HG03571 (cell line): ENCODE measurements around the gene RAD51B.
"Not testable (repeated sequence)": the region's sequence is repeated elsewhere in the genome, so short reads cannot be mapped to it uniquely, and the experiment has no call there.

Source experiments
- ATAC-seq: cut with Tn5 transposase; IDR thresholded peaks from one replicate; pipeline ENCODE4 v1.9.1; 2021; ENCODE audit not compliant: unreplicated experiment

Gene RAD51B

GRCh38 chr14:68286667-68287066, 467.1 kb downstream of the RAD51B start:
- no peak for ATAC-seq

- not testable (repeated sequence) for ATAC-seq
Observed at GRCh38 chr14:68289452-68289851, 469.9 kb downstream of the RAD51B start.

- ATAC-seq = no peak
Observed at GRCh38 chr14:68291820-68292219, 472.2 kb downstream of the RAD51B start.

GRCh38 chr14:68292441-68293215, 473.0 kb downstream of the RAD51B start:
- ATAC-seq = no peak

GRCh38 chr14:68293404-68293803, 473.8 kb downstream of the RAD51B start:
- no peak for ATAC-seq

GRCh38 chr14:68295316-68295816, 475.8 kb downstream of the RAD51B start:
- no peak for ATAC-seq

- no peak for ATAC-seq
Observed at GRCh38 chr14:68297039-68297438, 477.5 kb downstream of the RAD51B start.

GRCh38 chr14:68297876-68298468, 478.4 kb downstream of the RAD51B start:
- no peak for ATAC-seq

- ATAC-seq = no peak
Observed at GRCh38 chr14:68300608-68301007, 481.0 kb downstream of the RAD51B start.

- ATAC-seq = no peak
Observed at GRCh38 chr14:68301219-68301618, 481.6 kb downstream of the RAD51B start.

GRCh38 chr14:68302938-68303337, 483.4 kb downstream of the RAD51B start:
- ATAC-seq = not testable (repeated sequence)

GRCh38 chr14:68305738-68306137, 486.2 kb downstream of the RAD51B start:
- ATAC-seq = peak; percentile 25

- ATAC-seq = peak; percentile 67
Observed at GRCh38 chr14:68306265-68306933, 486.8 kb downstream of the RAD51B start.

- ATAC-seq = no peak
Observed at GRCh38 chr14:68306934-68307789, 487.6 kb downstream of the RAD51B start.

- no peak for ATAC-seq
Observed at GRCh38 chr14:68307790-68308168, 488.2 kb downstream of the RAD51B start.

GRCh38 chr14:68308726-68309520, 489.3 kb downstream of the RAD51B start:
- no peak for ATAC-seq

GRCh38 chr14:68309616-68310015, 490.0 kb downstream of the RAD51B start:
- no peak for ATAC-seq

GRCh38 chr14:68312300-68312699, 492.7 kb downstream of the RAD51B start:
- ATAC-seq = no peak

- ATAC-seq = peak; percentile 84
Observed at GRCh38 chr14:68312884-68313610, 493.5 kb downstream of the RAD51B start.
